HepG2 (cell line): ENCODE measurements around the gene VPS9D1. TPM values are rescaled to one million over a fixed set of nuclear protein-coding genes. Genes with fewer than 3 reads are reported as not detected.

Source experiments
- ATAC-seq: fragments of 200-7000 bp; cut with Tn5 transposase; 3 replicates; pipeline ENCODE4 v1.9.1; 2020; ENCODE audit warnings: mild to moderate bottlenecking, moderate library complexity
- BruUV-seq: library from RNA; stranded (reverse); fragments of 400-500 nt; replicated peaks from 2 replicates; lab custom pipeline; 2021; lab: Mats Ljungman, UMichigan
- CTCF ChIA-PET: fragments of 300-600 bp; formaldehyde crosslinking; extraction: SDS; loops from one replicate; lab custom pipeline; 2021; ENCODE audit warnings: low total read pairs, inconsistent platforms, low intra/inter-chr PET ratio; lab: Yijun Ruan, JAX
- POLR2A ChIA-PET: fragments of 350-600 bp; sonication (Branson Sonifier 250); formaldehyde crosslinking; loops from one replicate; lab custom pipeline; 2020; ENCODE audit warnings: antibody characterized with exemption, inconsistent platforms; lab: Yijun Ruan, JAX
- DNase-seq: peaks from one replicate; pipeline ENCODE4 v3.0.0-alpha.2; 2015; ENCODE audit warnings: low spot score
- FAIRE-seq: peaks from 3 replicates; lab custom pipeline; 2011; peaks lifted over from hg19 to GRCh38; lab: Jason Lieb, UNC
- H2AFZ ChIP-seq: one replicate; pipeline ENCODE4 v1.6.1; 2011; ENCODE audit warnings: low read length, inconsistent platforms
- H3K27ac ChIP-seq: fragments of 300-600 bp; 3 replicates; pipeline ENCODE4 v1.8.0; 2011; ENCODE audit warnings: mixed run types, mild to moderate bottlenecking, mixed read lengths, low read length, inconsistent platforms; ENCODE audit not compliant: insufficient read depth; ENCODE audit errors: extremely low read length
- H3K27me3 ChIP-seq, 2 experiments: fragments of 200-600 bp in 1 of 2; 2 replicates in 1 of 2; 3 replicates in 1 of 2; pipeline versions ENCODE4 v1.6.0 to v1.8.0; 2011; ENCODE audit warnings: low read length in 2 of 2, mild to moderate bottlenecking in 2 of 2, moderate library complexity in 2 of 2, inconsistent platforms in 1 of 2; ENCODE audit not compliant: insufficient read depth in 2 of 2, control insufficient read depth in 1 of 2
- H3K36me3 ChIP-seq, 2 experiments: fragments of 200-600 bp in 1 of 2; replicated peaks in 1 of 2; 2 replicates in 1 of 2; 3 replicates in 1 of 2; pipeline versions ENCODE4 v1.5.1 to v1.8.0; 2011; ENCODE audit warnings: low read length in 2 of 2, inconsistent platforms in 1 of 2; ENCODE audit not compliant: insufficient read depth in 2 of 2, control insufficient read depth in 1 of 2
- H3K4me1 ChIP-seq: 2 replicates; pipeline ENCODE4 v1.5.1; 2012; ENCODE audit warnings: low read length, inconsistent platforms; ENCODE audit not compliant: insufficient read depth
- H3K4me2 ChIP-seq: 2 replicates; pipeline ENCODE4 v1.6.0; 2011; ENCODE audit warnings: low read depth, low read length, inconsistent platforms
- H3K4me3 ChIP-seq, 3 experiments: fragments of 200-600 bp in 1 of 3; sonication (generic), shearing (Covaris generic) in 1 of 3; replicated peaks in 1 of 3; 2 replicates each; pipeline ENCODE4 v1.5.1; 2011 to 2016; ENCODE audit warnings: low read length in 3 of 3, inconsistent platforms in 2 of 3, low read depth in 2 of 3, mild to moderate bottlenecking in 2 of 3, control low read depth in 1 of 3, mixed read lengths in 1 of 3; ENCODE audit not compliant: insufficient read depth in 1 of 3
- H3K79me2 ChIP-seq: one replicate; pipeline ENCODE4 v1.6.1; 2011; ENCODE audit warnings: low read length, inconsistent platforms; ENCODE audit not compliant: insufficient read depth
- H3K9ac ChIP-seq: 2 replicates; pipeline ENCODE4 v1.6.0; 2011; ENCODE audit warnings: mild to moderate bottlenecking, low read depth, low read length, inconsistent platforms; ENCODE audit not compliant: insufficient read depth
- H3K9me3 ChIP-seq: 2 replicates; pipeline ENCODE4 v1.5.1; 2012; ENCODE audit warnings: mild to moderate bottlenecking, low read length
- H4K20me1 ChIP-seq: 2 replicates; pipeline ENCODE4 v1.6.0; 2011; ENCODE audit warnings: inconsistent platforms, mild to moderate bottlenecking, low read length, moderate library complexity; ENCODE audit not compliant: insufficient read depth
- ETV6 ChIP-seq: sonication (generic); formaldehyde crosslinking; conservative IDR thresholded peaks from 2 replicates; pipeline ENCODE4 v1.4.0; 2020; ENCODE audit warnings: missing genetic modification reagents
- GPBP1L1 ChIP-seq: sonication (generic); formaldehyde crosslinking; IDR thresholded peaks from 2 replicates; pipeline ENCODE4 v1.5.0; 2020; ENCODE audit warnings: mild to moderate bottlenecking, missing genetic modification reagents
- ZBTB10 ChIP-seq: sonication (generic); formaldehyde crosslinking; IDR thresholded peaks from 2 replicates; pipeline ENCODE4 v1.4.0; 2020; ENCODE audit warnings: missing genetic modification reagents, borderline replicate concordance
- ZNF136 ChIP-seq: sonication (generic); formaldehyde crosslinking; IDR thresholded peaks from 2 replicates; pipeline ENCODE4 v1.8.1; 2022; ENCODE audit warnings: low read depth, mild to moderate bottlenecking, moderate library complexity, missing genetic modification reagents
- WGBS: methylation state at CpG from one replicate; pipeline ENCODE4 v1.1.6; 2017; ENCODE audit warnings: low lambda C conversion rate; 5-methylcytosine and 5-hydroxymethylcytosine counted together
- in situ Hi-C: cut with HindIII; loops from 2 replicates; pipeline ENCODE4 v1.10.0; 2017; ENCODE audit warnings: low pct_unique_long_range_greater_than_20kb; ENCODE audit not compliant: extremely low pct_ligation_motif_present
- intact Hi-C: fragments of 100-400 bp; cut with micrococcal nuclease; formaldehyde crosslinking; loops from one replicate; pipeline ENCODE4 v1.10.0; 2022; ENCODE audit not compliant: unreplicated experiment
- polyA plus RNA-seq, 8 experiments: library from polyadenylated mRNA; depleted of rRNA in 3 of 8; stranded (reverse) in 7 of 8; unstranded in 1 of 8; fragments of >200 nt; fragmentation: Illumina TruSeq in 4 of 8; extraction: Trizol in 4 of 8; gene quantifications; 2 replicates each; pipeline versions ENCODE4 v1.2.1 to v1.2.3, GENCODE V29; 2011 to 2016; ENCODE audit warnings: low read depth in 4 of 8, missing spikeins in 1 of 8, mixed read lengths in 1 of 8; ENCODE audit not compliant: insufficient read depth in 1 of 8
- total RNA-seq, 5 experiments: library from RNA; depleted of rRNA; stranded (reverse); fragments of >200 nt; fragmentation: Illumina TruSeq; extraction: Trizol; gene quantifications; 2 replicates each; pipeline ENCODE4 v1.2.3, GENCODE V29; 2016; ENCODE audit warnings: low read depth in 1 of 5

Gene VPS9D1
- total and polyA plus RNA-seq, 2 of the 13 experiments (the other 11 are each of a cell fraction or from before 2014, with no cell fraction given) = 10.1 to 13.2 TPM

- TF ChIP-seq ZBTB10 = no peak
- TF ChIP-seq ETV6 (CRISPR knock-in tag) = no peak
- TF ChIP-seq, all 625 proteins: peak for 0
Measured at GRCh38 chr16:89749637-89750036, 28.9 kb upstream of the VPS9D1 start (continued).

- Histone ChIP-seq H3K4me2 (no peak overlapping the region), H3K36me3 (peaks cover 50 to 82% of the 10 kb centered on the region in 2 experiments), H3K9me3 (no peaks in the 10 kb centered on the region), H4K20me1 (no peaks in the 10 kb centered on the region), H3K79me2 (no peaks in the 10 kb centered on the region), H3K27me3 (no peaks in the 10 kb centered on the region), H3K9ac (no peak overlapping the region), H3K4me1 (no peaks in the 10 kb centered on the region), H3K27ac (no peak overlapping the region), H3K4me3 (no peak overlapping the region), H2AFZ (no peak overlapping the region)
- FAIRE-seq = no peak
- ChIA-PET POLR2A (no interaction called here), CTCF (no interaction called here)
- no TSS peak for BruUV-seq
- WGBS = 96% methylated on average over 11 of the region's 11 CpGs
- DNase-seq = no peak
- in situ Hi-C loops (no loop called here), intact Hi-C loops (no loop called here)
- TF ChIP-seq ZNF136 (no peak), GPBP1L1 (no peak)
- ATAC-seq = no peak
Measured at GRCh38 chr16:89748921-89749320, 28.2 kb upstream of the VPS9D1 start.
